GM12891 (cell line): Measurements from ENCODE around the gene PPHLN1. TPM values are rescaled to one million over a fixed set of nuclear protein-coding genes. Genes with fewer than 3 reads are reported as not detected.
A peak's percentile ranks its signal among the peaks of the same experiment; 100 is the strongest.

Experiments used
- DNase-seq: peaks from one replicate; pipeline ENCODE4 v3.0.0; 2011; ENCODE audit warnings: low spot score; ENCODE audit not compliant: insufficient read length
- FAIRE-seq: peaks from 2 replicates; lab custom pipeline; 2011; peaks lifted over from hg19 to GRCh38; lab: Jason Lieb, UNC
- PAX5 ChIP-seq: IDR thresholded peaks from 2 replicates; pipeline ENCODE4 v1.6.1; 2011; ENCODE audit warnings: low read length, moderate library complexity, mild to moderate bottlenecking; ENCODE audit not compliant: insufficient read depth, severe bottlenecking
- POLR2A ChIP-seq: IDR thresholded peaks from 2 replicates; pipeline ENCODE4 v1.6.1; 2011; ENCODE audit warnings: low read depth, low read length, control low read depth
- POLR2AphosphoS5 ChIP-seq: IDR thresholded peaks from 2 replicates; pipeline ENCODE4 v1.6.1; 2011; ENCODE audit warnings: low read depth, low read length, control low read depth
- POU2F2 ChIP-seq: IDR thresholded peaks from 2 replicates; pipeline ENCODE4 v1.6.1; 2011; ENCODE audit warnings: low read depth, mild to moderate bottlenecking, control low read depth, low read length, moderate library complexity
- SPI1 ChIP-seq: IDR thresholded peaks from 2 replicates; pipeline ENCODE4 v1.6.1; 2011; ENCODE audit warnings: low read depth, low read length, control low read depth
- TAF1 ChIP-seq: IDR thresholded peaks from 2 replicates; pipeline ENCODE4 v1.6.1; 2011; ENCODE audit warnings: low read depth, low read length, control low read depth
- polyA plus RNA-seq: library from polyadenylated mRNA; unstranded; fragments of >200 nt; gene quantifications from one replicate; pipeline ENCODE4 v1.2.1, GENCODE V29; 2012; ENCODE audit warnings: low read depth, missing spikeins, inconsistent platforms; ENCODE audit not compliant: missing spikeins

PPHLN1 gene
- 64.9 TPM for polyA plus RNA-seq

DNA sequence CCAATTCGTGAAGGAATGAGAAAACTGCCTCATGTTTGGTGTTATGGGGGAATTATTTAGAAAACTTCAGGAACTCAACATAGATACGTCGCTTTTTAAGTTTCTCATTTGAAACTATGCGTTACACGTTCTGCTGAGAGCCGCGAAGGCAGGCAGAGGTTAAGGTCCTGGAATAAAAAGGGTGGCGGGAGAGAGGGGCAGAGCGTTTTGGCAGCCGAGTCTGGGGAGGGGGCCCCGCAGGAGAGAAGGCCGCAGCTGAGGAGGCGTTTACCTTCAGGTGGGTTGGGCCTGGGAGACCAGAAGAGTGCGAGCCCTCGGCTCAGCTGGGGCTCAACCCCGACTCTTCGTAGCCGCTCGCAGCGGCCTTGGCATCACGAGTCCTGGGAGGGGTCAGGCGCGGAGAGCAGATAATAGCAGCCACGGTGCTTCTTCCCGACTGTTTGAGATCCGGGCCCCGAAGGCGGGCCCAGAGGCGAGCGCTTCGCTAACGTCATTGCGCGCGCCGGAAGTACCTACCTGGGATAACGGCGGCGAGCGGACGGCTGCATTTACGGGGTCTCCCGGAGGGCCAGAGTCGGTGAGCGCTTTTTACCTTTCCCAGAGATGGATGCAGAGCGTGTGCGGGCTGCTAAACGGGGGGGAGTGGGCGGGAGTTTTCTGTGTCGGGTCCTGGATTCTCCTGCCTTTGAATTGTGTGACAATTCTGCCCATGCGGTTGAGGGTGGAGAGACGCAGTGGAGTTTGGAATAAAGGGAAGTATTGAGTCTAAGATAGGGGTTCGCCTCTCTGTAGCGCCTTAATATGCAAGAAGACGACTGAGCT lies at the start of gene PPHLN1, which contains the start of gene ZCRB1:
PPHLN1 (plus strand) TSS at position 515 of the 822 bp plus-strand sequence. CDS start 9,736 bp downstream, outside the sequence.
ZCRB1 (minus strand) TSS at position 442 of the 822 bp plus-strand sequence. CDS start 1,992 bp downstream, outside the sequence.
- TF ChIP-seq POU2F2 (peak; percentile 78; the same call in 1 of the 2 replicates), SPI1 (no peak), POLR2AphosphoS5 (peak; percentile 78), TAF1 (peak; percentile 78), POLR2A (peak; percentile 75)
- peak; percentile 89 for FAIRE-seq
- DNase-seq = peak; percentile 61

- DNase-seq = no peak
- no peak for TF ChIP-seq PAX5
- no peak for TF ChIP-seq POU2F2
- FAIRE-seq = no peak
Measured at GRCh38 chr12:42277396-42278127, 48.4 kb upstream of the PPHLN1 start.

DNA sequence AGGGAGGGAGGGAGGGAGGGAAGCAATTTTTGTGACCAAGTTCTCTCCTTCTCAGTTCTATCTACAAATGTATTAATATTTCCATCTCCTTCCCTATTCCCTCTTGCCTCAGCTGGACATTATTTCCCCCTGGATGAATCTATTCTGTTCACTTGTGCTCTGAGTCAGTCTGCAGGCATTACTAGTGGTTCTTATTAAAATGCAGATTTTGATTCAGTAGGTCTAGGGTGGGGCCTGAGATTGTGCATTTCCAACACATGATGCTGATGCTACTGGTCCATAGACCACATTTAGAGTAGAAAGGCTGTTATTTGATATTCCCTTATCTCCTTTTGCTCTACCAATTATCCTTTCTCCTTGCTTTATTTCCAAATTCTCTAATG lies 47.8 kb upstream of the PPHLN1 start:
- no peak for TF ChIP-seq TAF1
- no peak for TF ChIP-seq POU2F2
- TF ChIP-seq POLR2AphosphoS5 = no peak
- no peak for TF ChIP-seq POLR2A
- TF ChIP-seq SPI1 = no peak
- no peak for TF ChIP-seq PAX5
- FAIRE-seq (no peak), DNase-seq (no peak)

- no peak for DNase-seq
- no peak for TF ChIP-seq POLR2AphosphoS5
- no peak for TF ChIP-seq POU2F2
- no peak for TF ChIP-seq PAX5
- no peak for TF ChIP-seq SPI1
- TF ChIP-seq TAF1 = no peak
- TF ChIP-seq POLR2A = no peak
- no peak for FAIRE-seq
Measured at GRCh38 chr12:42281278-42281677, 44.7 kb upstream of the PPHLN1 start.

GRCh38 chr12:42281844-42282243 lies 44.1 kb upstream of the PPHLN1 start:
- TF ChIP-seq POLR2AphosphoS5 (no peak), SPI1 (no peak), TAF1 (no peak), POU2F2 (no peak), PAX5 (no peak), POLR2A (no peak)
- FAIRE-seq (no peak), DNase-seq (no peak)

GRCh38 chr12:42282294-42282693 lies 43.7 kb upstream of the PPHLN1 start:
- no peak for FAIRE-seq
- TF ChIP-seq POLR2AphosphoS5 = no peak
- TF ChIP-seq SPI1 = no peak
- TF ChIP-seq TAF1 = no peak
- no peak for TF ChIP-seq POLR2A
- TF ChIP-seq POU2F2 = no peak
- no peak for TF ChIP-seq PAX5

GRCh38 chr12:42283739-42284138 lies 42.2 kb upstream of the PPHLN1 start:
- no peak for DNase-seq
- TF ChIP-seq TAF1 (no peak), POLR2AphosphoS5 (no peak), POU2F2 (no peak), SPI1 (no peak)
- peak; percentile 51 for FAIRE-seq

More at GRCh38 chr12:42282294-42282693, 43.7 kb upstream of the PPHLN1 start:
- DNase-seq = no peak

DNA sequence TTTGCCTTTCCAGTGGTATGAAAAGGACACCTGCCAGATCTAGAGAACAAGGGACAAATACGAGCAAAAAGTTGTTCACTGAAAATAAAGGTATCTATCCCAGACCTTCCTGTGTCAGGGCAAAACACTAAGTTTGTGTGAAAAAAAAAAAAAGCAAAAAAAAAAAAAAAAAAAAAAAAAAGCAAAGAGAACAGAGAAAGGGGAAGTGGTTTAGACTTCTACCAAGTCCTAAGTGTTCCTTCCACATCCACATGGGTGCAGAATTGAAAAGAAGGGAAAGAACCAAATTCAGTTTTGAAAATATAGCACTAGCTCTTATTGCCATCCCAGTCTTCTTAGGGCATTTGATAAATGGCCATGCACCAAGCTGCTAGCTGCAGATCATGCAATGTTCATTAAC lies 41.8 kb upstream of the PPHLN1 start:
- DNase-seq = no peak
- no peak for TF ChIP-seq TAF1
- TF ChIP-seq SPI1 = peak; percentile 94
- FAIRE-seq = peak; percentile 43

- FAIRE-seq = no peak
- no peak for DNase-seq
- TF ChIP-seq SPI1 (no peak), POLR2AphosphoS5 (no peak), POU2F2 (no peak), PAX5 (no peak)
Measured at GRCh38 chr12:42284876-42285275, 41.1 kb upstream of the PPHLN1 start.

DNA sequence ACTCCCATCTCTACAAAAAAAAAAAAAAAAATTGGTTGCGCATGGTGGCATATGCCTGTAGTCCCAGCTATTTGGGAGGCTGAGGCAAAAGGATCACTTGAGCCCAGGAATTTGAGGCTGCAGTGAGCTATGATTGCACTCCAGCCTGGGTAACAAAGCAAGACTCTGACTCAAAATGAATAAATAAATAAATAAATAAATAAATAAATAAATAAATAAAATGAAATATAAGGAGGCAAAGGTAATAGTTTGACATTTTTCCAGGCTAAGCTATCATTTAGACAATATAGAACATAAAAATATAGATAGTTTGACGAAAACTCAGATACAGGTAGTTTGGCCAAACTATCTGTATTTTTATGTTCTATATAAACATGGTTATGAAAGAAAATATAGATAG lies 40.5 kb upstream of the PPHLN1 start:
- no peak for FAIRE-seq
- no peak for TF ChIP-seq PAX5
- TF ChIP-seq SPI1 = no peak
- TF ChIP-seq POU2F2 = no peak
- TF ChIP-seq POLR2A = no peak
- TF ChIP-seq TAF1 = no peak
- TF ChIP-seq POLR2AphosphoS5 = no peak
- no peak for DNase-seq
